Mononuclear cell (primary cell): ENCODE results near the gene BATF. TPM values are rescaled to one million over a fixed set of nuclear protein-coding genes. Genes with fewer than 3 reads are reported as not detected.

Experiments used
- H3K27me3 ChIP-seq: 2 replicates; pipeline ENCODE4 v1.6.0; 2011; ENCODE audit warnings: low read length, control low read depth; ENCODE audit not compliant: insufficient read depth
- H3K4me1 ChIP-seq: 2 replicates; pipeline ENCODE4 v1.5.1; 2011; ENCODE audit warnings: mild to moderate bottlenecking, low read length, control low read depth; ENCODE audit not compliant: insufficient read depth
- H3K4me3 ChIP-seq: 2 replicates; pipeline ENCODE4 v1.5.1; 2011; ENCODE audit warnings: mild to moderate bottlenecking, low read length, moderate library complexity
- H3K9me3 ChIP-seq: 2 replicates; pipeline ENCODE4 v1.5.1; 2011; ENCODE audit warnings: low read depth, mild to moderate bottlenecking, control low read depth, low read length
- total RNA-seq: library from RNA; depleted of rRNA; stranded (reverse); fragments of >200 nt; gene quantifications from one replicate; pipeline ENCODE4 v1.2.3, GENCODE V29; 2012

The BATF gene
- total RNA-seq, 1 donor = 7.7 TPM

DNA sequence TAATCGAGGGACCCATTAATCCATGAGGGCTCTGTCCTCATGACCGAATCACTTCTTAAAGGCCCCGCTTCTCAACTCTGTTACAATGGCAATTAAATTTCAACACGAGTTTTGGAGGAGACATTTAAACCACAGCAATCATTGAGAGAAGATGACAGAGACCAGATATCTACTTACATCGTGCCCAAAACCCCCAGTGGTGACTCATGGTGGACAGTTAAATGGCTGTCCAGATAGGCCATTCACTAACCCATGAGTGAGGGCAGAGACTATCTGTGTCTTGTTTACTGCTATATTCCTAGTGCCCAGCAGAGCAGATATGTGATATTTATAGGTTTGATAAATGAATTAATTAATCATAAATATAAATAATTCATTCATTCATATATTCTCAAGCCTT lies 36.2 kb downstream of the BATF start:
- no peaks in the 10 kb centered on the region for H3K27me3 ChIP-seq
- no peak overlapping the region for H3K4me3 ChIP-seq
- no peaks in the 10 kb centered on the region for H3K9me3 ChIP-seq
- peaks cover 19% of the 10 kb centered on the region for H3K4me1 ChIP-seq

DNA sequence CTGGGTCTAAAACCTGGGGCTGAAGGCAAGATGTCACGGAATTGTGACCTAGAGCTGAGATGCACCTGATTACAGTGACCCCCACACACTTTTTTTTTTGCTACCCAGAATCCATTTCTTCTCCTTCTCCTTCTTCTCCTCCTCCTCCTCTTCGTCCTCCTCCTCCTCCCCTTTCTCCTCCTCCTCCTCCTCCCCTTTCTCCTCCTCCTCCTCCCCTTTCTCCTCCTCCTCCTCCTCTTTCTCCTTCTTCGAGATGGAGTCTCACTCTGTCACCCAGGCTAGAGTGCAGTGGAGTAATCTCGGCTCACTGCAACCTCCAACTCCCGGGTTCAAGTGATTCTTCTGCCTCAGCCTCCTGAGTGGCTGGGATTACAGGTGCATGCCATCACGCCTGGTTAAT lies 36.8 kb downstream of the BATF start:
- Histone ChIP-seq H3K27me3 (no peaks in the 10 kb centered on the region), H3K4me3 (no peak overlapping the region), H3K9me3 (no peaks in the 10 kb centered on the region), H3K4me1 (peaks cover 19% of the 10 kb centered on the region)

DNA sequence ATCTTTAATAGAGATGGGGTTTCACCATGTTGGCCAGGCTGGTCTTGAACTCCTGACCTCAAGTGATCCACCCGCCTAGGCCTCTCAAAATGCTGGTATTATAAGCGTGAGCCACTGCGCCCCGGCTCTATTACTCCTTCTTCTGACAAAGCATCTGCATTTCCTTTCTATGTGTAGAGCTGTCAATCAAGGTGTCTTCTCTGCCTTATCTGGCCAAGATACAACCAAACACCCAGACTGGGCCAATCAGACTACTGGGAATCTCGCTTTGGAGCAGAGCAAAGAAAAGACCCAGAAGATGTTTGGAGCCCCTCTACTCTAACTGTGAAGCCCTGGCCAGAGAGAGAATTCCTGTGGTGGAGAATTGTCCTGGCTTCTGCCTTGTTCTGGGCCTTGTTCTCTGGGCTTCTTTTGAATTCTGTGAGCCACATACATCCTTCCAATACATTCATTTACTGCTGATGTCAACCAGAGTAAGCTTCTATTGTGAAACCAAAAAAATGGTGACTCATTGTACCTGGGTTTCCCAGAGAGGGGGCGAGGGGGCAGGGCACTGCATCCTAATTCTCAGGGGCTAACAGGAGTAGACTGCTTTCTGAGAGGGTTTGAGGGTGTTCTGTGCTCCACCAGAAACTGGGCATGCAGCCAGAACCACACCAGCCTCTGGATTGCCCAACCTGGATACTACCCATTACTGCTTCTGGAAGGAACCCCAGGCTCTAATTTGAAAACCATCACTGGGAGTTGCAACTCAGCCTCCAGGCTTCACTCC lies 37.4 kb downstream of the BATF start:
- Histone ChIP-seq H3K4me3 (no peak overlapping the region), H3K9me3 (no peaks in the 10 kb centered on the region), H3K27me3 (no peaks in the 10 kb centered on the region), H3K4me1 (peaks cover 21% of the 10 kb centered on the region)

DNA sequence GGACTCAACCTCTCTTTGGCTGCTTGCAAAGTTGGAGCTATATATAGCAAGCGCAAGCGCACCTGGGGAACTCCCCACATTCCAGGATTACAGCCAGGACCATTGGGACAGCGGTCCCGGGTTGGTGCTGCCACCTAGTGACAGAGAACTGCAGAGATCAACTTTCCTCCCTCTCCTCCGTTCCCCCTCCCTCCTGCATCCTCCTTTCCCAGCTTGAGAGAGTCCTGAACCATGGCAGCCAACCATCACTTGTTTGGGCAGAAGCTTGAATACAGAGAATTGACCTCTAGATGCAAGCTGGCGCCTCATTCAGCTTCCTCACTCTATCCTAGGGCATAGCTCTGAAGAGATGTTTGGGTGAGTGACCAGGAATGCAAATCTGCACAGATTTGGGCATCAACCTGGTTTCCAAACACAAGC lies 38.8 kb downstream of the BATF start:
- Histone ChIP-seq H3K4me3 (no peak overlapping the region), H3K9me3 (no peaks in the 10 kb centered on the region), H3K4me1 (peaks cover 24% of the 10 kb centered on the region), H3K27me3 (no peaks in the 10 kb centered on the region)

DNA sequence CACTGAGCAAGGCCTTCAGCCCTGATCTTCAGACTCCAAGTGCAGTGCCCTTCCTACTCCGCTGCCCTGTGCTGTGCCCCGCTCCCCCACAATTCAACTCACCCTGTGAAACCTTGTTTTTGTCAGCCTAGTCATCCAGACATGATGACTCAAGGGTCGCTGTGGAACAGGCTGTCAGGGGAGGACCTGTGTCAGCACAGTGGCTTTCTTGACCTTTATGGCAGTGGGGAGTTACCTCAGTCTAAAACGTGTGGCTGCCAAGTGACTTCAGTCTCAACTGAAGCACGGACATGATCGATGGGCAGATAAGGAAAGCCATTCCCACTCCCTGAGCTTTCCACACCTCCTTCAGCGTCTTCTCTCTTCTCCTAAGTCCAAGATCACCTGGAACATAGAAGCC lies 39.8 kb downstream of the BATF start:
- H3K4me3 ChIP-seq = no peak overlapping the region
- H3K27me3 ChIP-seq = no peaks in the 10 kb centered on the region
- no peaks in the 10 kb centered on the region for H3K9me3 ChIP-seq
- peaks cover 24% of the 10 kb centered on the region for H3K4me1 ChIP-seq

DNA sequence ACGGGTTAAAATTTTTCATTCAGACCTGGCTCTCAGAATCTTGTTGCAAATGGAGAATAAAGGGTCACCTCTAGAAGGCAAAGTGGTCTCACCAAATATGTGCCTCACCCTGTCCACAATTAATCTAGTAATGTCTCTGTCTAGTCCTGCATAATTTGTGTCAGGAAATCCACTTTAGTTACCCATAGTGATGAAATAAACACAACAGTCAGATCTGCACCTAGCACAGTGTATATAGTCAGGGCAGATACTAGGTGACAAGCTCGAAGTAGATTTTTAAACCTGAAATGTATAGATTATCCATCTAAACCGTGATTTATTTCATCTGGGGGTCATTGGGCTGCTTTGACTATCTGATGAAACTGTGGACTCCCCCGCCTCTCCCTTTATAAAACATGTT lies 40.2 kb downstream of the BATF start:
- H3K4me3 ChIP-seq = no peak overlapping the region
- peaks cover 24% of the 10 kb centered on the region for H3K4me1 ChIP-seq
- no peaks in the 10 kb centered on the region for H3K27me3 ChIP-seq
- no peaks in the 10 kb centered on the region for H3K9me3 ChIP-seq

DNA sequence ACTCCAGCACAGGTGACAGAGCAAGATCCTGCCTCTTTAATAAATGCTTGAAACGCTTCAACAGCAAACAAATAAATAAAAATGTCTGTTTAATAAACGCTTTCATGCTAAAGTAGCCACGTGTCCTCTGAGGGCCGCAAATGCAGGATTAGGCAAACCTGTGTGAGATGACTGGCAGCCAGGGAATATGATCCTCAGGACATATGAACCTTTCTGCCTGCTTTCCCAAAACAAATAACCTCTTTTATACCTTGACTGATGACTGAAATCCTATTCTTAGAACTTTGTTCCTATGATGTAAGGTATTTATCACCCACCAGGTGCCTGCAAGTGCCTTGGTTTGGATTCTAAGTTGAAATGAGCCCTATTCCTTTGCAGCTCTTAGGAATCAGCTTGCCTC lies 41.7 kb downstream of the BATF start:
- no peaks in the 10 kb centered on the region for H3K27me3 ChIP-seq
- no peak overlapping the region for H3K4me3 ChIP-seq
- H3K4me1 ChIP-seq = peaks cover 24% of the 10 kb centered on the region
- H3K9me3 ChIP-seq = no peaks in the 10 kb centered on the region

DNA sequence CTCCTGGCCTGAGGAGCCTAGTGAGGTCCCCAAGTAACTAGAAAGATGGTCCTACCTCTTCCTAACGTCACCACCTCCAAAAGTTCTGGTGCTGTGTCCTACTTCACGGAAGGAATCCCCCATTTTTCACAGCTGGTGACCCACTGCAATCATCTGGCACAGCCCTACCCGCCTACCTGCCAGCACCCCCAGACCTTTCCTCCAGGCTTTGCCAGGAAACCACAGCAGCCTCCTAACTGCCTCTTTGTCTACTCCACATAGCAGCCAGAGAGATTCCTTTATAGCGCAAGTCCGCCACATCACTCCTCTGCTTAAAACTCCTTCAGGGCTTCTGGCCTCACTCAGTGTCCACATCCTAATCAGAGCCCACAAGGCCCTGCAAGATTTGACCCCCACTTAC lies 42.8 kb downstream of the BATF start:
- Histone ChIP-seq H3K4me3 (no peak overlapping the region), H3K9me3 (no peaks in the 10 kb centered on the region), H3K27me3 (no peaks in the 10 kb centered on the region), H3K4me1 (peaks cover 17% of the 10 kb centered on the region)

DNA sequence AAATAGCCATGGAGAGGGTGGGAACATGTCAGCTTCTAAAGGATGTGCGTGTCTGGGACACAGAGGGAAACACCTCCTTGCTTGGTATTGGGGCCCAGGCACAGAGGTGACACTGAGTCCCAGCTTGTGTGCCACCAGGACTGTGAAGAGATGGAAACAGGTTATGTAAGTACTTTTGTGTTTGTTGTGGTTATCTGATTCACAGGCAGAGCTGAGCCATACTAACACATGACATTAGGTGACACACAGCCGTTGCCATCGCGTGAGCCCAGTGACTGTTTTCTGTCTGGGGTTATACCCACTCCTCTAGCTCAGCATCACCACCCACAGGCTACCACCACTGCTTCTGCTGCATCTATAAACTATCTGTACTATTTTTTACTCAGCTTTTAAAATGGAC lies 44.1 kb downstream of the BATF start:
- H3K4me1 ChIP-seq = peaks cover 13% of the 10 kb centered on the region
- no peak overlapping the region for H3K4me3 ChIP-seq
- H3K9me3 ChIP-seq = no peaks in the 10 kb centered on the region
- no peaks in the 10 kb centered on the region for H3K27me3 ChIP-seq

DNA sequence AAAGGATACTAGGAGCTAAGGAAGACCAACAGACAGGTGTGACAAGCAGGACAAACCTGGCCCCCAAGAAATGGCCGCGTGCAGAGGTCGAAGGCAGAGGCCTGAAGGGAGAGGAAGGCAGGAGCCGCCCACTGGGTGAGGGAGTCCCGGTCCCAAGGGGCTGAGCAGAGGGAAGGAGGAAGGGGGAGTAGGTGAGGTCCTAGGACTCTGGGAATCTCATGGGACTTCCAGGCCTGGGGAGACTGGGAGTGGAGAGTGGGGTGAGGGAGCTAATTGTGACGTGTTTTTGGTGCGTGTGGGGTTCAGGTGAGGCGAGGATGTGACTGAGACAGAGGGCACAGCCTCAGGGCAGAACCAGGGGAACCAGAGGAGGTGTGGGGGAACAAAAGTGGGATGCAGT lies 44.5 kb downstream of the BATF start:
- H3K4me1 ChIP-seq = peaks cover 13% of the 10 kb centered on the region
- H3K27me3 ChIP-seq = no peaks in the 10 kb centered on the region
- H3K9me3 ChIP-seq = no peaks in the 10 kb centered on the region
- H3K4me3 ChIP-seq = no peak overlapping the region

DNA sequence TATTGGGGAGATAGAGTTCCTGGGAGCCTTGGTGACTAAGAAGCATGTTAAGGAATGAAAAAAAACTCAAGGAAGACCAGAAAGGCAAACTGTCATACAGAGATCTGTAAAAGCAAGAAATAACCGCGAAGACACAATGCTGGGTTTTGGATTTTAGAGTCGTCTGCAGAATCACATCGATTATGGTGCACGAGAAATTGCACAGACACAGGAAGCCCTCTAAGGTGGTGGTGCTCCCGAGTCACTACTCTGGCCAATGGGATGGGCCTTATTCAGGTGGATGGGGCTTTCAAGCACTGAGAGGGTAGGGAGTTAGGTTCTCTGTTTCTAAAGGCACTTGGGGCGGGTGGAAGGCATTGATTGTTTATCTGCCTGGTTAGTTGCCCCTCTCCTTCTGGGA lies 45.9 kb downstream of the BATF start:
- H3K9me3 ChIP-seq = no peaks in the 10 kb centered on the region
- no peak overlapping the region for H3K4me3 ChIP-seq
- no peaks in the 10 kb centered on the region for H3K27me3 ChIP-seq
- H3K4me1 ChIP-seq = peaks cover 13% of the 10 kb centered on the region

DNA sequence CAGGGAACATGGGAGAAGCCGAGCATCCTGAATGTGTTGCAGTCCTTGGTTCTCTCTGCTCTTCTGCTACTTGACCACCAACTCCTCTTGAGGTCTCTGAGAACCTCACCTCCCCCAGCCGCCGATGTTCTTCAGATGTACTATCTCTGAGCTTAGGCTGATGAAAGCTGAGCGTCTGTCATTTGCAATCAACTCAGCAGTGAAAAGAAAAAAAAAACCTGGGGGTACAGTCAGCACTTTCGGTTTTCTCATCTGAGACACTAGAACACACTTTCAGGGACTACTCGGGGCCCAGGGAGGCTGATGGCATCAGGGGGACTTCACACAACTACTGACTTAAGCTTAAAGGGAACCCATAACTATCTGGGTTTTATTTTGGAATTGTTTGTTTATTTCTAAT lies 46.5 kb downstream of the BATF start:
- Histone ChIP-seq H3K4me3 (no peak overlapping the region), H3K9me3 (no peaks in the 10 kb centered on the region), H3K4me1 (peaks cover 13% of the 10 kb centered on the region), H3K27me3 (no peaks in the 10 kb centered on the region)

DNA sequence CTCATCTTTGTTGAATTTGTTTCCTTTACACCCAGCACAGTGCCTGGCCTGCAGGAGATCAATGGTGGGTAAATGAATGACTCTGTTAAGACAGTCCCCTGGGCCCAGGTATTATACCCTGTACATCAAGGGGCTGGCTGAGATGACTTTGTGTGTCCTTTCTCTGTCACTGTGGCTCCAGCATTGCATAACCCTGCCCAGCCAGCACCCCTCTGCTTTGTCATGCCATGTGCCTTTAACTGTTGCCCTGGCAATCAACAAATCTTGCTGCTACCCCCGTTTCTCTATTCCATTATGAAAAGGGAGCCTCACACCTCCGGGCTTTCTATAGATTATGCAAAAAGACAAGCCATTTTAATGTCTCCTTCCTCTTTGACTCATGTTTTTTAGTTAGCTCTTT lies 48.5 kb downstream of the BATF start:
- H3K27me3 ChIP-seq = no peaks in the 10 kb centered on the region

DNA sequence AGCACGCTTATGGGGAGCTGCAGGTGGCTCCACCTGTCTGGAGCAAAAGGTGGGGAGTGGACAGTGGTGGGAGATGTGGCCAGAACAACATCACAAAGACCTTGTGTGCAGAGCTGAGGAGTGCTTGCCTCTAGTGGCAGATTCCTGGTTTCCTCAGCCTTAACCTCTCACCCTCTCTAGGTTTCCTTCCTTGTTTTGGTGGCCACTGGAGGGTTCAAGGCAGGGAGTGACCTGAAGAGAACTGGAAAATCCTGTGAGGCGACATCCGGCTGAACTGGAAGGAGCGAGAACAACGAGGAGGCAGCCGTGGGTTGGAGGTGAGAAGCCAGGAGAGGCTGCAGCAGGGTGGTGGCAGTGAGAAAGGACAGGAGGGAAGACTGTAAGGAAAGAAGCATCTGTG lies 49.8 kb downstream of the BATF start:
- Histone ChIP-seq H3K27me3 (no peaks in the 10 kb centered on the region), H3K4me3 (no peak overlapping the region), H3K9me3 (no peaks in the 10 kb centered on the region), H3K4me1 (peaks cover 8% of the 10 kb centered on the region)

More for the DNA sequence above, 48.5 kb downstream of the BATF start:
- Histone ChIP-seq H3K4me3 (no peak overlapping the region), H3K4me1 (peaks cover 8% of the 10 kb centered on the region), H3K9me3 (no peaks in the 10 kb centered on the region)

DNA sequence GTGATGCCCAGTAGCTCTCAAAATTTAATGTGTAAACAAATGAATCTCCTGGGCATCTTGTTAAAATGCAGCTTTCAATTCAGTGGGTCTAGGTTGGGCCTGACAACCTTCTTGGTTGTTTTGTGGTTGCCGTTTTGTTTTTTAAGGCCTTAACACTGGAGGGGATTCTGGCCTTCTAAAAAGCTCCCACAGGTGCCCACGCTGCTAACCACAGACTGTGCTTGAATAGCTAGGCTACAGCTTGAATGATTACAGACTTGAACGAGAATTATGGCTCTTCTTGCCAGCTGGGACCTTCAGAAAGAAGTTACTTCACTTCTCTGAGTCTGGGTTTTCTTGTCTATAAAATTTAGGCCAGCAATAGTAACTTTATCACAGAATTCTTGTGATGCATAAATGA lies 54.8 kb downstream of the BATF start:
- Histone ChIP-seq H3K4me1 (peaks cover 35% of the 10 kb centered on the region), H3K9me3 (no peaks in the 10 kb centered on the region), H3K27me3 (no peaks in the 10 kb centered on the region), H3K4me3 (no peak overlapping the region)

DNA sequence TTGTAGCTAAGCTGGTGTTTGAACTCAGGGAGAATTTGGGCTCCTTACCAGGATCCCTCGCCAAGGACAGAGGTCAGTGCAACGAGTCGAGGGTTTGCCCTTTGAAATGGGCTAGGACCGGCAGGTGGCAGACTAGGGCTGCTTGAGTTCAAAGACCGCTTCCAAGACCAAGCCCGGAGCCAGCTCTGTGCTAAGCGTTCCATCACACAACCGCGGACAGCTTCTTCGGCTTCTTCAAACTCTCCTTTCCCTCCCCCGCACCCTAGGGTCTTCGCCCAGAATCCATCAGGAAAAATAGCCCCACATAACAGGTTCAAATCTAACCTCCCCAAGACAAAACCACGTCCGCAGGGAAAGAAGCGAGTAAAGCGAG lies 55.4 kb downstream of the BATF start:
- Histone ChIP-seq H3K27me3 (no peaks in the 10 kb centered on the region), H3K9me3 (no peaks in the 10 kb centered on the region), H3K4me3 (peak overlapping the region; percentile 35), H3K4me1 (peaks cover 35% of the 10 kb centered on the region)
